HCT116 (cell line): ENCODE measurements around the gene RBBP8. TPM values are rescaled to one million over a fixed set of nuclear protein-coding genes. Genes with fewer than 3 reads are reported as not detected.

Experiments
- ATAC-seq: fragments of 200-7000 bp; cut with Tn5 transposase; 2 replicates; pipeline ENCODE4 v1.9.1; 2020; ENCODE audit warnings: mild to moderate bottlenecking, moderate library complexity
- BruUV-seq: library from RNA; stranded (reverse); fragments of 400-500 nt; replicated peaks from 2 replicates; lab custom pipeline; 2021; lab: Mats Ljungman, UMichigan
- CTCF ChIA-PET: fragments of 300-600 bp; sonication (Branson Sonifier 250); formaldehyde crosslinking; loops from one replicate; lab custom pipeline; 2021; ENCODE audit warnings: antibody characterized with exemption; lab: Charles Lee
- POLR2A ChIA-PET: fragments of 300-600, 350-600 bp; sonication (Branson Sonifier 250); formaldehyde crosslinking; loops from one replicate; lab custom pipeline; 2021; ENCODE audit warnings: antibody characterized with exemption; lab: Charles Lee
- RAD21 ChIA-PET, 2 experiments: fragments of 300-600 bp; sonication (Branson Sonifier 250); formaldehyde crosslinking; loops; one replicate each; lab custom pipeline; 2023; ENCODE audit warnings: low total read pairs in 2 of 2; ENCODE audit not compliant: uncharacterized antibody in 2 of 2, unreplicated experiment in 2 of 2, low non-redundant PET in 1 of 2; lab: Charles Lee
- DNase-seq: peaks from one replicate; pipeline ENCODE4 v3.0.0-alpha.2; 2010; ENCODE audit warnings: low read depth, low spot score
- H2AFZ ChIP-seq: fragments of 200-600 bp; shearing (Covaris generic), sonication (generic); 2 replicates; pipeline ENCODE4 v1.6.1; 2017; ENCODE audit warnings: low read depth, mixed run types, mixed read lengths, antibody characterized with exemption, low read length; ENCODE audit not compliant: poor library complexity, severe bottlenecking
- H3K27ac ChIP-seq: 2 replicates; pipeline ENCODE4 v1.5.1; 2012; ENCODE audit warnings: low read depth, low read length
- H3K27me3 ChIP-seq: fragments of 200-600 bp; sonication (generic); 2 replicates; pipeline ENCODE4 v1.6.1; 2016; ENCODE audit warnings: mixed run types, low read length, mixed read lengths; ENCODE audit not compliant: insufficient read depth
- H3K36me3 ChIP-seq, 2 experiments: fragments of 200-500 bp in 1 of 2; fragments of 200-600 bp in 1 of 2; sonication (Bioruptor generic) in 1 of 2; sonication (generic) in 1 of 2; 2 replicates each; pipeline versions ENCODE4 v1.5.1 to v1.6.1; 2014 to 2016; ENCODE audit warnings: low read length in 2 of 2, inconsistent platforms in 1 of 2, mixed read lengths in 1 of 2, mixed run types in 1 of 2; ENCODE audit not compliant: insufficient read depth in 2 of 2, control insufficient read depth in 1 of 2
- H3K4me1 ChIP-seq, 2 experiments: fragments of 200-600 bp in 1 of 2; sonication (generic) in 1 of 2; 2 replicates each; pipeline versions ENCODE4 v1.5.1 to v1.6.1; 2012 to 2017; ENCODE audit warnings: low read length in 2 of 2, inconsistent platforms in 1 of 2, mild to moderate bottlenecking in 1 of 2, mixed read lengths in 1 of 2, mixed run types in 1 of 2, moderate library complexity in 1 of 2; ENCODE audit not compliant: insufficient read depth in 2 of 2, control insufficient read depth in 1 of 2
- H3K4me2 ChIP-seq: fragments of 200-600 bp; sonication (generic); 2 replicates; pipeline ENCODE4 v1.6.1; 2017; ENCODE audit warnings: mixed run types, low read length, mixed read lengths
- H3K4me3 ChIP-seq, 2 experiments: fragments of 200-600 bp in 1 of 2; sonication (generic) in 1 of 2; replicated peaks in 1 of 2; 2 replicates each; pipeline ENCODE4 v1.5.1; 2011 to 2016; ENCODE audit warnings: low read length in 2 of 2, control low read depth in 1 of 2, low read depth in 1 of 2, mild to moderate bottlenecking in 1 of 2, mixed read lengths in 1 of 2, mixed run types in 1 of 2
- H3K79me2 ChIP-seq: fragments of 200-600 bp; sonication (generic); 2 replicates; pipeline ENCODE4 v1.6.1; 2017; ENCODE audit warnings: mild to moderate bottlenecking, mixed run types, low read length, moderate library complexity, mixed read lengths; ENCODE audit not compliant: insufficient read depth
- H3K9ac ChIP-seq: fragments of 200-600 bp; sonication (generic); 2 replicates; pipeline ENCODE4 v1.6.1; 2016; ENCODE audit warnings: low read length, mixed read lengths
- H3K9me2 ChIP-seq: fragments of 200-600 bp; sonication (generic), shearing (Covaris generic); 2 replicates; pipeline ENCODE4 v1.6.1; 2017; ENCODE audit warnings: mixed run types, mild to moderate bottlenecking, moderate library complexity; ENCODE audit not compliant: insufficient read depth
- H3K9me3 ChIP-seq, 2 experiments: fragments of 200-500 bp in 1 of 2; fragments of 200-600 bp in 1 of 2; sonication (Bioruptor generic) in 1 of 2; sonication (generic) in 1 of 2; 2 replicates each; pipeline ENCODE4 v1.6.1; 2014 to 2017; ENCODE audit warnings: low read length in 2 of 2, mixed read lengths in 2 of 2, inconsistent platforms in 1 of 2, low read depth in 1 of 2, mild to moderate bottlenecking in 1 of 2, mixed run types in 1 of 2, moderate library complexity in 1 of 2; ENCODE audit not compliant: control insufficient read depth in 1 of 2, insufficient read depth in 1 of 2
- H4K20me1 ChIP-seq: fragments of 200-600 bp; sonication (generic), shearing (Covaris generic); 2 replicates; pipeline ENCODE4 v1.6.1; 2017; ENCODE audit warnings: mixed run types, mild to moderate bottlenecking, moderate library complexity; ENCODE audit not compliant: insufficient read depth
- CBX3 ChIP-seq: IDR thresholded peaks from 2 replicates; pipeline ENCODE4 v1.6.1; 2012; ENCODE audit warnings: low read depth
- EGR1 ChIP-seq: IDR thresholded peaks from 2 replicates; pipeline ENCODE4 v1.6.1; 2012; ENCODE audit warnings: low read depth
- ELF1 ChIP-seq: IDR thresholded peaks from 2 replicates; pipeline ENCODE4 v1.6.1; 2012; ENCODE audit warnings: low read depth, borderline replicate concordance
- FOSL1 ChIP-seq: IDR thresholded peaks from 2 replicates; pipeline ENCODE4 v1.6.1; 2012; ENCODE audit warnings: low read depth
- JUND ChIP-seq: IDR thresholded peaks from 2 replicates; pipeline ENCODE4 v1.6.1; 2012
- POLR2A ChIP-seq: IDR thresholded peaks from 2 replicates; pipeline ENCODE4 v1.7.0; 2011; ENCODE audit warnings: borderline replicate concordance; ENCODE audit not compliant: insufficient read depth, insufficient read length; ENCODE audit errors: extremely low read depth
- RAD21 ChIP-seq: IDR thresholded peaks from 2 replicates; pipeline ENCODE4 v1.6.1; 2012; ENCODE audit warnings: low read depth, mild to moderate bottlenecking
- SIN3A ChIP-seq: IDR thresholded peaks from 2 replicates; pipeline ENCODE4 v1.6.1; 2012; ENCODE audit warnings: low read depth
- SP1 ChIP-seq: IDR thresholded peaks from 2 replicates; pipeline ENCODE4 v1.6.1; 2012; ENCODE audit warnings: low read depth
- TCF7L2 ChIP-seq: IDR thresholded peaks from 2 replicates; pipeline ENCODE4 v1.7.0; 2011; ENCODE audit warnings: borderline replicate concordance, inconsistent platforms; ENCODE audit not compliant: insufficient read depth, insufficient read length; ENCODE audit errors: extremely low read depth
- ZNF274 ChIP-seq: fragments of 200-500 bp; sonication (Bioruptor generic); IDR thresholded peaks from 2 replicates; pipeline ENCODE4 v1.6.1; 2014; ENCODE audit warnings: mild to moderate bottlenecking, low read depth, low read length, inconsistent platforms
- intact Hi-C: fragments of 100-400 bp; cut with micrococcal nuclease; formaldehyde crosslinking; loops from 2 replicates; pipeline ENCODE4 v1.10.0; 2022
- total RNA-seq: library from RNA; stranded (reverse); gene quantifications from one replicate; pipeline ENCODE4 v1.2.1, GENCODE V29; 2021; ENCODE audit not compliant: unreplicated experiment
- TF ChIP-seq, protein P1 (sequence below): IDR thresholded peaks from 2 replicates; pipeline ENCODE4 v1.6.1; 2012
- TF ChIP-seq, protein P2 (sequence below), 3 experiments: fragments of 200-600 bp in 1 of 3; sonication (generic) in 1 of 3; IDR thresholded peaks in 2 of 3; conservative IDR thresholded peaks in 1 of 3; 2 replicates each; pipeline ENCODE4 v1.5.1; 2012 to 2017; ENCODE audit warnings: low read depth in 2 of 3, low read length in 2 of 3, antibody characterized with exemption in 1 of 3, borderline replicate concordance in 1 of 3, control low read depth in 1 of 3, mild to moderate bottlenecking in 1 of 3, mixed read lengths in 1 of 3, mixed run types in 1 of 3, moderate library complexity in 1 of 3; ENCODE audit not compliant: insufficient read depth in 1 of 3

The RBBP8 gene
- total RNA-seq, 1 experiment from 2014 or later = 66.6 TPM

DNA sequence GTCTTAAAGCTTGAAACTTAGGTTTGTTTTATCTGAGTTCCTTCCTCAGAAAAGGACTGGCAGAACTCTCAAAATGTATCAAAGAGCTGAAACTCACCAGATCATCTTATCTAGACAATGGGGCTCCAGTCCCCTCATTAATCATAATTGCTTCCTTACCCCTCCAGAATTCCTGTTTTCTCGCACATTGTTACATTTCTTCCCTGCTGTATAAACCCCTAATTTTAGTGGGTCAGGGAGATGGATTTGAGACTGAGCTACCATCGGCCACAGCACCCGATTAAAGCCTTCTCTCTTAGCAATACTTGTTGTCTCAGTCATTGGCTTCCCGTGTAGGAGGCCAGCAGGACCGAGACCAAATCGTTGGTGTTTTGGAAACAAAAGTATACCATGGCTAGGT lies 130.4 kb downstream of the RBBP8 start:
- Histone ChIP-seq H3K27ac (no peak overlapping the region), H3K9ac (no peak overlapping the region), H3K79me2 (no peaks in the 10 kb centered on the region), H3K4me3 (no peak overlapping the region), H3K9me2 (no peaks in the 10 kb centered on the region), H3K9me3 (peaks cover 0 to 5% of the 10 kb centered on the region in 2 experiments; a peak in 1 of 4 replicates), H2AFZ (no peak overlapping the region), H3K36me3 (no peaks in the 10 kb centered on the region), H3K27me3 (no peaks in the 10 kb centered on the region), H4K20me1 (no peaks in the 10 kb centered on the region), H3K4me2 (no peak overlapping the region), H3K4me1 (no peaks in the 10 kb centered on the region)
- DNase-seq (no peak), ATAC-seq (no peak)
- ChIA-PET RAD21 (no interaction called here), POLR2A (no interaction called here), CTCF (no interaction called here)
- no TSS peak for BruUV-seq
- TF ChIP-seq ELF1 (no peak), SIN3A (no peak), SP1 (no peak), EGR1 (no peak), CBX3 (no peak), JUND (no peak), FOSL1 (no peak), POLR2A (no peak), ZNF274 (no peak), TCF7L2 (no peak), RAD21 (no peak)
- TF ChIP-seq, protein P1, sequence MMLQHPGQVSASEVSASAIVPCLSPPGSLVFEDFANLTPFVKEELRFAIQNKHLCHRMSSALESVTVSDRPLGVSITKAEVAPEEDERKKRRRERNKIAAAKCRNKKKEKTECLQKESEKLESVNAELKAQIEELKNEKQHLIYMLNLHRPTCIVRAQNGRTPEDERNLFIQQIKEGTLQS = no peak
- TF ChIP-seq, protein P2, sequence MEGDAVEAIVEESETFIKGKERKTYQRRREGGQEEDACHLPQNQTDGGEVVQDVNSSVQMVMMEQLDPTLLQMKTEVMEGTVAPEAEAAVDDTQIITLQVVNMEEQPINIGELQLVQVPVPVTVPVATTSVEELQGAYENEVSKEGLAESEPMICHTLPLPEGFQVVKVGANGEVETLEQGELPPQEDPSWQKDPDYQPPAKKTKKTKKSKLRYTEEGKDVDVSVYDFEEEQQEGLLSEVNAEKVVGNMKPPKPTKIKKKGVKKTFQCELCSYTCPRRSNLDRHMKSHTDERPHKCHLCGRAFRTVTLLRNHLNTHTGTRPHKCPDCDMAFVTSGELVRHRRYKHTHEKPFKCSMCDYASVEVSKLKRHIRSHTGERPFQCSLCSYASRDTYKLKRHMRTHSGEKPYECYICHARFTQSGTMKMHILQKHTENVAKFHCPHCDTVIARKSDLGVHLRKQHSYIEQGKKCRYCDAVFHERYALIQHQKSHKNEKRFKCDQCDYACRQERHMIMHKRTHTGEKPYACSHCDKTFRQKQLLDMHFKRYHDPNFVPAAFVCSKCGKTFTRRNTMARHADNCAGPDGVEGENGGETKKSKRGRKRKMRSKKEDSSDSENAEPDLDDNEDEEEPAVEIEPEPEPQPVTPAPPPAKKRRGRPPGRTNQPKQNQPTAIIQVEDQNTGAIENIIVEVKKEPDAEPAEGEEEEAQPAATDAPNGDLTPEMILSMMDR (IDR thresholded peaks at IDR 0.05 in 2 of 3, conservative IDR thresholded peaks at IDR 0.05 in 1 of 3; ENCODE audit: borderline replicate concordance in 1 of 3, insufficient read depth in 1 of 3, low read depth in 2 of 3, low read length in 2 of 3) = no peak
- intact Hi-C loops = no loop called here
